A673 (cell line): ENCODE data around the gene TSG101. TPM values are rescaled to one million over a fixed set of nuclear protein-coding genes. Genes with fewer than 3 reads are reported as not detected.

ENCODE experiments used
- BruUV-seq: library from RNA; stranded (reverse); fragments of 400-500 nt; replicated peaks from 2 replicates; lab custom pipeline; 2021; lab: Mats Ljungman, UMichigan
- CTCF ChIA-PET: fragments of 300-600 bp; sonication (Branson Sonifier 250); formaldehyde crosslinking; loops from one replicate; lab custom pipeline; 2022; ENCODE audit warnings: antibody characterized with exemption; lab: Charles Lee
- POLR2A ChIA-PET: fragments of 300-600 bp; sonication (Branson Sonifier 250); formaldehyde crosslinking; loops from one replicate; lab custom pipeline; 2022; ENCODE audit warnings: antibody characterized with exemption; ENCODE audit not compliant: low non-redundant PET; lab: Charles Lee
- DNase-seq: peaks from one replicate; pipeline ENCODE4 v3.0.0-alpha.2; 2015; ENCODE audit warnings: low spot score
- H3K27ac ChIP-seq: fragments of 200-600 bp; sonication (generic); 2 replicates; pipeline ENCODE4 v1.5.1; 2016; ENCODE audit warnings: mixed run types, low read depth, mild to moderate bottlenecking, mixed read lengths, antibody characterized with exemption, low read length; ENCODE audit not compliant: poor library complexity, severe bottlenecking
- H3K27me3 ChIP-seq: fragments of 200-600 bp; sonication (generic); replicated peaks from 2 replicates; pipeline ENCODE4 v1.6.1; 2017; ENCODE audit warnings: mixed run types, low read depth, mild to moderate bottlenecking, mixed read lengths, antibody characterized with exemption, low read length; ENCODE audit not compliant: insufficient read depth, poor library complexity
- H3K36me3 ChIP-seq: fragments of 200-600 bp; sonication (generic); 2 replicates; pipeline ENCODE4 v1.6.1; 2016; ENCODE audit warnings: mixed run types, mild to moderate bottlenecking, mixed read lengths, antibody characterized with exemption, low read length; ENCODE audit not compliant: insufficient read depth, poor library complexity, severe bottlenecking
- H3K4me1 ChIP-seq: fragments of 200-600 bp; sonication (generic); 2 replicates; pipeline ENCODE4 v1.6.1; 2017; ENCODE audit warnings: mixed run types, mild to moderate bottlenecking, mixed read lengths, antibody characterized with exemption, low read length; ENCODE audit not compliant: insufficient read depth, poor library complexity, severe bottlenecking
- H3K4me3 ChIP-seq: fragments of 200-600 bp; sonication (generic); 2 replicates; pipeline ENCODE4 v1.5.1; 2016; ENCODE audit warnings: low read depth, mixed run types, mild to moderate bottlenecking, mixed read lengths, low read length; ENCODE audit not compliant: poor library complexity, severe bottlenecking
- H3K9me3 ChIP-seq: fragments of 200-600 bp; sonication (generic); 2 replicates; pipeline ENCODE4 v1.6.1; 2016; ENCODE audit warnings: mixed run types, low read depth, mild to moderate bottlenecking, mixed read lengths, antibody characterized with exemption, low read length; ENCODE audit not compliant: poor library complexity, severe bottlenecking
- EZH2 ChIP-seq: fragments of 200-600 bp; sonication (generic); IDR thresholded peaks from 2 replicates; pipeline ENCODE4 v1.6.1; 2017; ENCODE audit warnings: borderline replicate concordance, low read depth, mild to moderate bottlenecking, mixed read lengths, antibody characterized with exemption, low read length; ENCODE audit not compliant: poor library complexity, severe bottlenecking
- intact Hi-C: fragments of 100-400 bp; cut with micrococcal nuclease; formaldehyde crosslinking; loops from one replicate; pipeline ENCODE4 v1.10.0; 2022; ENCODE audit not compliant: unreplicated experiment
- total RNA-seq: library from RNA; stranded (reverse); gene quantifications from 2 replicates; pipeline ENCODE4 v1.2.3, GENCODE V29; 2021
- TF ChIP-seq, protein P1 (sequence below): fragments of 300-800, 200-600 bp; sonication (generic); conservative IDR thresholded peaks from 2 replicates; pipeline ENCODE4 v1.5.1; 2017; ENCODE audit warnings: low read depth, mild to moderate bottlenecking, antibody characterized with exemption, low read length, moderate library complexity, mixed read lengths

The TSG101 gene
- total RNA-seq, 1 experiment from 2014 or later = 48.2 TPM

GRCh38 chr11:18468059-18468458 lies 58.7 kb downstream of the TSG101 start:
- ChIA-PET CTCF (no interaction called here), POLR2A (no interaction called here)
- intact Hi-C loops = no loop called here
- Histone ChIP-seq H3K4me3 (no peak overlapping the region), H3K9me3 (no peaks in the 10 kb centered on the region), H3K4me1 (no peaks in the 10 kb centered on the region), H3K36me3 (no peaks in the 10 kb centered on the region), H3K27me3 (no peaks in the 10 kb centered on the region), H3K27ac (no peak overlapping the region)
- no peak for DNase-seq
- BruUV-seq = no TSS peak
- TF ChIP-seq, protein P1, sequence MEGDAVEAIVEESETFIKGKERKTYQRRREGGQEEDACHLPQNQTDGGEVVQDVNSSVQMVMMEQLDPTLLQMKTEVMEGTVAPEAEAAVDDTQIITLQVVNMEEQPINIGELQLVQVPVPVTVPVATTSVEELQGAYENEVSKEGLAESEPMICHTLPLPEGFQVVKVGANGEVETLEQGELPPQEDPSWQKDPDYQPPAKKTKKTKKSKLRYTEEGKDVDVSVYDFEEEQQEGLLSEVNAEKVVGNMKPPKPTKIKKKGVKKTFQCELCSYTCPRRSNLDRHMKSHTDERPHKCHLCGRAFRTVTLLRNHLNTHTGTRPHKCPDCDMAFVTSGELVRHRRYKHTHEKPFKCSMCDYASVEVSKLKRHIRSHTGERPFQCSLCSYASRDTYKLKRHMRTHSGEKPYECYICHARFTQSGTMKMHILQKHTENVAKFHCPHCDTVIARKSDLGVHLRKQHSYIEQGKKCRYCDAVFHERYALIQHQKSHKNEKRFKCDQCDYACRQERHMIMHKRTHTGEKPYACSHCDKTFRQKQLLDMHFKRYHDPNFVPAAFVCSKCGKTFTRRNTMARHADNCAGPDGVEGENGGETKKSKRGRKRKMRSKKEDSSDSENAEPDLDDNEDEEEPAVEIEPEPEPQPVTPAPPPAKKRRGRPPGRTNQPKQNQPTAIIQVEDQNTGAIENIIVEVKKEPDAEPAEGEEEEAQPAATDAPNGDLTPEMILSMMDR = no peak
- TF ChIP-seq EZH2 = no peak

DNA sequence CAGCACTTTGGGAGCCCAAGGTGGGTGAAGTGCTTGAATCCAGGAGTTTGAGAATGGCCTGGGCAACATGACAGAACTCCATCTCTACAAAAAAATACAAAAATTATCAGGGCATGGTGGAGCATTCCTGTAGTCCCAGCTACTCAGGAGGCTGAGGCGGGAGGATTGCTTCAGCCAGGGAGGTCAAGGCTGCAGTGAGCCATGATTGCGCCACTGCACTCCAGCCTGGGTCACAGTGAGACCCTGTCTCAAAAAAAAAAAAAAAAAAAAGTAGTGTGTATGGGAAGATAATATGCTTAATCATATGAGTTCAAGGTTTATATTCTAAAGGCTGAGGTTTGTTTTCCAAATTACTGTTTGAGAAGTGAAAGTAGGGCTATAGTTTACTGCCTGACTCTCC lies 60.3 kb downstream of the TSG101 start:
- intact Hi-C loops = no loop called here
- H3K4me3 ChIP-seq = no peak overlapping the region

DNA sequence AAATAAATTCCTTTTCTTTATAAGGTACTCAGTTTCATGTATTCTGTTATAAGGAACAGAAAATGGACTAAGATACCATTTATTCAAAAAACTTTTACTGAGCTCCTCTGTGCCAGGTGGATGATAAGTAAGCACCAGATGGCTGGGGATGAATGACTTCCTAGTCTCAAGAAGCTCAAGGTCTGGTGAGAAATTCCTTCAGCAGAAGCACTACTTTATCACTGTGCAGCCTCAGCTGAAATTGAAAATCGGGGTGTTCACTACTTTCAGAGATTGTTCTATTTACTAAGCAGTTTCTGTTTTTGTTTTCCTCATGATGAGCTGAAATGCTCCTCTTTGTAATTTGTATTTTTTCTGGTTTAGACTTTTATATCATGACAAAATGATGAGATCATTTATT lies 63.3 kb downstream of the TSG101 start:
- Histone ChIP-seq H3K9me3 (no peaks in the 10 kb centered on the region), H3K27me3 (no peaks in the 10 kb centered on the region), H3K4me3 (no peak overlapping the region), H3K27ac (no peak overlapping the region), H3K36me3 (no peaks in the 10 kb centered on the region), H3K4me1 (no peaks in the 10 kb centered on the region)
- TF ChIP-seq, protein P1 = no peak
- no peak for TF ChIP-seq EZH2
- no peak for DNase-seq
- BruUV-seq = no TSS peak
- intact Hi-C loops = no loop called here
- CTCF ChIA-PET = no interaction called here
- POLR2A ChIA-PET = no interaction called here

More for the DNA sequence above, 60.3 kb downstream of the TSG101 start:
- POLR2A ChIA-PET = no interaction called here
- CTCF ChIA-PET = no interaction called here
- H3K36me3 ChIP-seq = no peaks in the 10 kb centered on the region
- H3K27ac ChIP-seq = no peak overlapping the region
- no peaks in the 10 kb centered on the region for H3K27me3 ChIP-seq
- no peaks in the 10 kb centered on the region for H3K9me3 ChIP-seq
- no TSS peak for BruUV-seq
- H3K4me1 ChIP-seq = no peaks in the 10 kb centered on the region
- no peak for DNase-seq
- TF ChIP-seq, protein P1 = no peak
- TF ChIP-seq EZH2 = no peak
